Measurements from ENCODE around the gene CLIC4. TPM values are rescaled to one million over a fixed set of nuclear protein-coding genes. Genes with fewer than 3 reads are reported as not detected.

Gene CLIC4
- polyA plus RNA-seq, 3 donors, result 9.7 to 38.1 (median 24.6) TPM

- no peak for DNase-seq
- peaks cover 3 to 10% of the 10 kb centered on the region in 2 donors for H3K36me3 Mint-ChIP-seq
- Histone ChIP-seq H3K4me3 (replicated peaks in 1 of 3; ENCODE audit: low read depth in 2 of 3, low read length in 3 of 3) (no peak overlapping the region), H3K27ac (ENCODE audit: low read depth in 1 of 2, low read length in 2 of 2) (peak overlapping the region in 1 of 2 donors; percentile 17), H3K36me3 (replicated peaks in 1 of 2; ENCODE audit: control insufficient read depth in 1 of 2, insufficient read depth in 2 of 2, low read length in 2 of 2) (no peaks in the 10 kb centered on the region), H3K4me1 (ENCODE audit: control insufficient read depth in 1 of 2, insufficient read depth in 2 of 2, low read length in 2 of 2) (peaks cover 23 to 32% of the 10 kb centered on the region in 2 donors), H4K20me1 (ENCODE audit: insufficient read depth, low read length) (peaks cover 14% of the 10 kb centered on the region), H3K27me3 (ENCODE audit: control insufficient read depth in 2 of 2, insufficient read depth in 2 of 2, low read length in 2 of 2) (no peaks in the 10 kb centered on the region), H3K9ac (ENCODE audit: insufficient read depth, low read length, poor library complexity, severe bottlenecking) (no peak overlapping the region), H3K4me2 (replicated peaks; ENCODE audit: extremely low read depth, low read length, poor library complexity, severe bottlenecking) (no peak overlapping the region), H2AFZ (ENCODE audit: insufficient read depth, low read depth, low read length, poor library complexity, severe bottlenecking) (no peak overlapping the region), H3K79me2 (ENCODE audit: insufficient read depth, low read length) (peaks cover 55% of the 10 kb centered on the region), H3K9me3 (replicated peaks in 1 of 2; ENCODE audit: control insufficient read depth in 1 of 2, insufficient read depth in 1 of 2, low read length in 2 of 2) (no peaks in the 10 kb centered on the region)
- peaks cover 27% of the 10 kb centered on the region for H3K4me1 Mint-ChIP-seq
- no peak for TF ChIP-seq CTCF (IDR thresholded peaks at IDR 0.05)
- H3K4me3 Mint-ChIP-seq, result no peak overlapping the region
- WGBS (ENCODE audit: insufficient coverage), result no CpG with 5 or more reads among the region's 2 CpGs
- no peaks in the 10 kb centered on the region for H3K9me3 Mint-ChIP-seq
- peak overlapping the region in 3 of 7 donors; percentile 30 to 48 (median 42) for H3K27ac Mint-ChIP-seq
- intact Hi-C loops (cut with micrococcal nuclease), result no loop called here
- no peaks in the 10 kb centered on the region for H3K27me3 Mint-ChIP-seq (ENCODE audit: low read depth in 3 of 3)
Observed at GRCh38 chr1:24769656-24770651, 24.7 kb downstream of the CLIC4 start.

- no peaks in the 10 kb centered on the region for H3K9me3 Mint-ChIP-seq
- no peak for TF ChIP-seq CTCF (IDR thresholded peaks at IDR 0.05)
- Histone ChIP-seq H3K79me2 (ENCODE audit: insufficient read depth, low read length) (peaks cover 52% of the 10 kb centered on the region), H3K9ac (ENCODE audit: insufficient read depth, low read length, poor library complexity, severe bottlenecking) (no peak overlapping the region), H4K20me1 (ENCODE audit: insufficient read depth, low read length) (peaks cover 15% of the 10 kb centered on the region), H3K4me2 (replicated peaks; ENCODE audit: extremely low read depth, low read length, poor library complexity, severe bottlenecking) (no peak overlapping the region), H2AFZ (ENCODE audit: insufficient read depth, low read depth, low read length, poor library complexity, severe bottlenecking) (no peak overlapping the region), H3K9me3 (replicated peaks in 1 of 2; ENCODE audit: control insufficient read depth in 1 of 2, insufficient read depth in 1 of 2, low read length in 2 of 2) (no peaks in the 10 kb centered on the region), H3K27ac (ENCODE audit: low read depth in 1 of 2, low read length in 2 of 2) (no peak overlapping the region), H3K4me1 (ENCODE audit: control insufficient read depth in 1 of 2, insufficient read depth in 2 of 2, low read length in 2 of 2) (peaks cover 15 to 25% of the 10 kb centered on the region in 2 donors), H3K27me3 (ENCODE audit: control insufficient read depth in 2 of 2, insufficient read depth in 2 of 2, low read length in 2 of 2) (no peaks in the 10 kb centered on the region), H3K36me3 (replicated peaks in 1 of 2; ENCODE audit: control insufficient read depth in 1 of 2, insufficient read depth in 2 of 2, low read length in 2 of 2) (no peaks in the 10 kb centered on the region), H3K4me3 (replicated peaks in 1 of 3; ENCODE audit: low read depth in 2 of 3, low read length in 3 of 3) (no peak overlapping the region)
- H3K4me3 Mint-ChIP-seq, result no peak overlapping the region
- no peaks in the 10 kb centered on the region for H3K27me3 Mint-ChIP-seq (ENCODE audit: low read depth in 3 of 3)
- H3K4me1 Mint-ChIP-seq, result peaks cover 19% of the 10 kb centered on the region
- H3K27ac Mint-ChIP-seq, result no peak overlapping the region
- intact Hi-C loops (cut with micrococcal nuclease), result no loop called here
- no CpG with 5 or more reads among the region's 5 CpGs for whole genome bisulfite sequencing (ENCODE audit: insufficient coverage)
- H3K36me3 Mint-ChIP-seq, result peaks cover 3 to 15% of the 10 kb centered on the region in 2 donors
- no peak for DNase-seq
Observed at GRCh38 chr1:24770881-24771280, 25.6 kb downstream of the CLIC4 start.
